Endothelial cell of umbilical vein (primary cell): ENCODE measurements around the gene ERVK3-1. TPM values are rescaled to one million over a fixed set of nuclear protein-coding genes. Genes with fewer than 3 reads are reported as not detected.

Experiments used
- BruUV-seq: library from RNA; stranded (reverse); fragments of 400-500 nt; replicated peaks from 2 replicates; lab custom pipeline; 2021; lab: Mats Ljungman, UMichigan
- CTCF ChIA-PET: fragments of 300-600, 350-600 bp; sonication (Branson Sonifier 250); formaldehyde crosslinking; loops from one replicate; lab custom pipeline; 2021; ENCODE audit warnings: antibody characterized with exemption, inconsistent platforms; lab: Charles Lee
- POLR2A ChIA-PET: fragments of 300-600, 350-600 bp; sonication (Branson Sonifier 250); formaldehyde crosslinking; loops from one replicate; lab custom pipeline; 2021; ENCODE audit warnings: antibody characterized with exemption, inconsistent platforms; lab: Charles Lee
- DNase-seq: peaks from one replicate; pipeline ENCODE4 v3.0.0-alpha.2; 2011; ENCODE audit warnings: low read depth, low spot score
- FAIRE-seq: peaks from 2 replicates; lab custom pipeline; 2011; peaks lifted over from hg19 to GRCh38; lab: Jason Lieb, UNC
- H2AFZ ChIP-seq: 2 replicates; pipeline ENCODE4 v1.6.0; 2012; ENCODE audit warnings: low read depth, low read length, control low read depth, inconsistent platforms
- H3K27ac ChIP-seq: 2 replicates; pipeline ENCODE4 v1.5.1; 2011; ENCODE audit warnings: low read depth, mild to moderate bottlenecking, control low read depth, low read length, moderate library complexity; ENCODE audit not compliant: insufficient read depth
- H3K27me3 ChIP-seq, 2 experiments: 2 replicates each; pipeline versions ENCODE4 v1.6.0 to v1.6.1; 2011; ENCODE audit warnings: low read length in 2 of 2, mixed read lengths in 1 of 2; ENCODE audit not compliant: control insufficient read depth in 2 of 2, insufficient read depth in 2 of 2
- H3K36me3 ChIP-seq, 2 experiments: 2 replicates in 1 of 2; 3 replicates in 1 of 2; pipeline ENCODE4 v1.5.1; 2011; ENCODE audit warnings: low read length in 2 of 2, mild to moderate bottlenecking in 1 of 2, moderate library complexity in 1 of 2; ENCODE audit not compliant: control insufficient read depth in 2 of 2, insufficient read depth in 2 of 2; ENCODE audit errors: extremely low read depth in 1 of 2
- H3K4me1 ChIP-seq: 3 replicates; pipeline ENCODE4 v1.5.1; 2011; ENCODE audit warnings: mild to moderate bottlenecking, low read length; ENCODE audit not compliant: control insufficient read depth, insufficient read depth; ENCODE audit errors: extremely low read depth
- H3K4me2 ChIP-seq: 2 replicates; pipeline ENCODE4 v1.6.1; 2011; ENCODE audit warnings: low read length, control low read depth, mixed read lengths; ENCODE audit not compliant: insufficient read depth
- H3K4me3 ChIP-seq, 3 experiments: fragments of 200-600 bp in 1 of 3; sonication (generic), shearing (Covaris generic) in 1 of 3; replicated peaks in 1 of 3; 2 replicates each; pipeline ENCODE4 v1.5.1; 2011 to 2016; ENCODE audit warnings: control low read depth in 3 of 3, low read length in 3 of 3, mild to moderate bottlenecking in 2 of 3, inconsistent platforms in 1 of 3, low read depth in 1 of 3, moderate library complexity in 1 of 3; ENCODE audit not compliant: insufficient read depth in 1 of 3
- H3K79me2 ChIP-seq: 2 replicates; pipeline ENCODE4 v1.6.0; 2012; ENCODE audit warnings: low read length, inconsistent platforms; ENCODE audit not compliant: control insufficient read depth, insufficient read depth
- H3K9ac ChIP-seq: replicated peaks from 2 replicates; pipeline ENCODE3; 2011; ENCODE audit warnings: low read length, control low read depth; ENCODE audit not compliant: insufficient read depth; ENCODE audit errors: extremely low read depth
- H3K9me1 ChIP-seq: replicated peaks from 3 replicates; pipeline ENCODE4 v1.6.0; 2011; ENCODE audit warnings: mild to moderate bottlenecking, low read length; ENCODE audit not compliant: control insufficient read depth, insufficient read depth; ENCODE audit errors: extremely low read depth
- H3K9me3 ChIP-seq: replicated peaks from 2 replicates; pipeline ENCODE4 v1.5.1; 2012; ENCODE audit warnings: low read length, inconsistent platforms; ENCODE audit not compliant: control insufficient read depth, insufficient read depth
- H4K20me1 ChIP-seq: replicated peaks from 2 replicates; pipeline ENCODE3; 2011; ENCODE audit warnings: mild to moderate bottlenecking, low read length; ENCODE audit not compliant: control insufficient read depth, insufficient read depth; ENCODE audit errors: extremely low read depth
- EZH2 ChIP-seq: IDR thresholded peaks from 2 replicates; pipeline ENCODE4 v1.6.1; 2012; ENCODE audit warnings: borderline replicate concordance, low read depth, mild to moderate bottlenecking, moderate library complexity, low read length, inconsistent platforms; ENCODE audit not compliant: severe bottlenecking
- FOS ChIP-seq: IDR thresholded peaks from 2 replicates; pipeline ENCODE4 v1.6.1; 2011; ENCODE audit warnings: mild to moderate bottlenecking, low read length, moderate library complexity, borderline replicate concordance; ENCODE audit not compliant: insufficient read depth
- GATA2 ChIP-seq: IDR thresholded peaks from 2 replicates; pipeline ENCODE4 v1.7.0; 2011; ENCODE audit warnings: low read depth, mild to moderate bottlenecking, moderate library complexity, mixed read lengths, low read length; ENCODE audit not compliant: insufficient read length, insufficient read depth
- JUN ChIP-seq: IDR thresholded peaks from 2 replicates; pipeline ENCODE4 v1.6.1; 2011; ENCODE audit warnings: borderline replicate concordance, low read depth; ENCODE audit not compliant: insufficient read length, insufficient read depth
- MYC ChIP-seq: IDR thresholded peaks from one replicate; pipeline ENCODE4 v1.6.1; 2011; ENCODE audit warnings: mild to moderate bottlenecking, low read depth, low read length
- POLR2A ChIP-seq: IDR thresholded peaks from 2 replicates; pipeline ENCODE4 v1.6.1; 2012; ENCODE audit warnings: low read depth, mild to moderate bottlenecking, control low read depth, low read length
- POLR2AphosphoS5 ChIP-seq: IDR thresholded peaks from 2 replicates; pipeline ENCODE4 v1.6.1; 2012; ENCODE audit warnings: low read depth, mild to moderate bottlenecking, control low read depth, low read length, moderate library complexity; ENCODE audit not compliant: insufficient read depth
- dilution Hi-C: fragments of 300-500 bp; cut with MboI; formaldehyde crosslinking; loops from one replicate; pipeline ENCODE4 v1.15.0; 2019; ENCODE audit warnings: low sequenced_read_pairs; ENCODE audit not compliant: extremely low pct_ligation_motif_present
- intact Hi-C: fragments of 100-400 bp; cut with micrococcal nuclease; formaldehyde crosslinking; loops from one replicate; pipeline ENCODE4 v1.10.0; 2022
- polyA plus RNA-seq, 4 experiments: library from polyadenylated mRNA; depleted of rRNA in 3 of 4; stranded (reverse) in 3 of 4; unstranded in 1 of 4; fragments of >200 nt; gene quantifications; 2 replicates each; pipeline versions ENCODE4 v1.2.1 to v1.2.3, GENCODE V29; 2011 to 2012; ENCODE audit warnings: missing spikeins in 1 of 4
- total RNA-seq: library from RNA; stranded (reverse); gene quantifications from 2 replicates; pipeline ENCODE4 v1.2.3, GENCODE V29; 2021
- TF ChIP-seq, protein P1 (sequence below), 2 donors: IDR thresholded peaks; 1 replicate in 1 of 2; 2 replicates in 1 of 2; pipeline ENCODE4 v1.5.1; 2011; ENCODE audit warnings: low read length in 2 of 2, mild to moderate bottlenecking in 2 of 2, moderate library complexity in 2 of 2, control low read depth in 1 of 2, inconsistent platforms in 1 of 2, low read depth in 1 of 2; ENCODE audit not compliant: insufficient read depth in 1 of 2; ENCODE audit errors: extremely low read depth in 1 of 2
- TF ChIP-seq, protein P2 (sequence below): IDR thresholded peaks from 2 replicates; pipeline ENCODE4 v1.6.1; 2011; ENCODE audit not compliant: insufficient read depth, insufficient read length

The ERVK3-1 gene
- total and polyA plus RNA-seq, 2 donors (not counting 3 experiments of a cell fraction or from before 2014, with no cell fraction given) = 25.8 to 29.3 TPM

DNA sequence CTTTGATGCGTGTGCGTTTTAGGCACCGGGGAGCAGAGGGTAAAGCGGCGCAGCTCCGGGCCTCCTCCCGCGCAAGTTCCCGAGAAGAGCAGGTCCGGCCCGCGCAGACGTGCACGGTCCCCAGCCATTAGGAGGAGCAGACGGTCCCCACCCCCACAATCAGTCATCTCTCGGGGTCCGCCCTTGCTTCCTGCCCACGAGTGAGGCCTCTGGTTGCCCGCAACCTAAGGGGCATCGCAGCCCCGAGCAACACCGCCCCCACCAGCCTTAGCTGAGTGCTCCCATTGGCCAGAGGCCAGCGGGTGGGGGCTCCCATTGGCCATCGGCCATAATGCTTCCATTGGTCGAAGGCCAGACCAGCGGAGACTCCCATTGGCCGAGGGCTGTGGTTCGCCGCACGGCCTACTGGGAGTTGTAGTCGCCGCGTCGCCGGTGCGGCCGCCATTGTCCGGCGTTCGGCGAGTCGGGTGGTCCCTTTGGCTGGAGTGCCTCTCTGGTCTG is 26.6 kb upstream of the ERVK3-1 start, which contains the start of gene ZNF8:
Gene ZNF8, plus strand, starts transcription at position 415 of the 501 bp plus-strand sequence. CDS start 127 bp downstream, outside the sequence.
- no peaks in the 10 kb centered on the region for H3K27me3 ChIP-seq
- peak within 1 kb of the TSS; percentile 65 for H3K4me2 ChIP-seq
- FAIRE-seq (peak; percentile 98), DNase-seq (peak; percentile 99)
- no peaks in the 10 kb centered on the region for H4K20me1 ChIP-seq
- no peaks in the 10 kb centered on the region for H3K36me3 ChIP-seq
- H2AFZ ChIP-seq = peak within 1 kb of the TSS; percentile 80
- no TSS peak for BruUV-seq
- dilution Hi-C loops (no loop called here), intact Hi-C loops (loop anchor here (1.0 to 2.0 kb wide), 6 partner anchors 27 to 295 kb away; partner anchors contain the start of genes ERVK3-1, MZF1, ZNF497 and ZNF544)
- peaks cover 26% of the 10 kb centered on the region for H3K79me2 ChIP-seq
- POLR2A ChIA-PET = interaction anchor here (1.0 kb wide), 1 partner anchor 26 kb away, joined by 3 read pairs; the partner anchor contains the start of gene ERVK3-1
- H3K27ac ChIP-seq = peak within 1 kb of the TSS; percentile 76
- H3K4me1 ChIP-seq = peaks cover 8% of the 10 kb centered on the region
- CTCF ChIA-PET = interaction anchor here (0.6 to 1.0 kb wide), 2 partner anchors 60 to 236 kb away, joined by 3 read pairs; no protein-coding TSS in a partner anchor
- no peaks in the 10 kb centered on the region for H3K9me1 ChIP-seq
- TF ChIP-seq JUN (no peak), POLR2A (peak; percentile 68), EZH2 (no peak), GATA2 (no peak), POLR2AphosphoS5 (peak; percentile 81), FOS (no peak), MYC (peak; percentile 11)
- TF ChIP-seq, protein P1, sequence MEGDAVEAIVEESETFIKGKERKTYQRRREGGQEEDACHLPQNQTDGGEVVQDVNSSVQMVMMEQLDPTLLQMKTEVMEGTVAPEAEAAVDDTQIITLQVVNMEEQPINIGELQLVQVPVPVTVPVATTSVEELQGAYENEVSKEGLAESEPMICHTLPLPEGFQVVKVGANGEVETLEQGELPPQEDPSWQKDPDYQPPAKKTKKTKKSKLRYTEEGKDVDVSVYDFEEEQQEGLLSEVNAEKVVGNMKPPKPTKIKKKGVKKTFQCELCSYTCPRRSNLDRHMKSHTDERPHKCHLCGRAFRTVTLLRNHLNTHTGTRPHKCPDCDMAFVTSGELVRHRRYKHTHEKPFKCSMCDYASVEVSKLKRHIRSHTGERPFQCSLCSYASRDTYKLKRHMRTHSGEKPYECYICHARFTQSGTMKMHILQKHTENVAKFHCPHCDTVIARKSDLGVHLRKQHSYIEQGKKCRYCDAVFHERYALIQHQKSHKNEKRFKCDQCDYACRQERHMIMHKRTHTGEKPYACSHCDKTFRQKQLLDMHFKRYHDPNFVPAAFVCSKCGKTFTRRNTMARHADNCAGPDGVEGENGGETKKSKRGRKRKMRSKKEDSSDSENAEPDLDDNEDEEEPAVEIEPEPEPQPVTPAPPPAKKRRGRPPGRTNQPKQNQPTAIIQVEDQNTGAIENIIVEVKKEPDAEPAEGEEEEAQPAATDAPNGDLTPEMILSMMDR (IDR thresholded peaks at IDR 0.05; ENCODE audit: extremely low read depth in 1 of 2, insufficient read depth in 1 of 2, low read depth in 1 of 2, low read length in 2 of 2) = peak in 1 of 2 donors; percentile 22
- TF ChIP-seq, protein P2, sequence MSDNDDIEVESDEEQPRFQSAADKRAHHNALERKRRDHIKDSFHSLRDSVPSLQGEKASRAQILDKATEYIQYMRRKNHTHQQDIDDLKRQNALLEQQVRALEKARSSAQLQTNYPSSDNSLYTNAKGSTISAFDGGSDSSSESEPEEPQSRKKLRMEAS = no peak
- peak within 1 kb of the TSS; percentile 89 for H3K9ac ChIP-seq
- H3K4me3 ChIP-seq = peak within 1 kb of the TSS; percentile 67 to 72 (median 70)
- H3K9me3 ChIP-seq = no peaks in the 10 kb centered on the region
